HAP-1 (cell line): ENCODE results near the gene WDR27.
"Not testable (repeated sequence)": the region's sequence is repeated elsewhere in the genome, so short reads cannot be mapped to it uniquely, and the experiment has no call there.

Experiments
- DNase-seq, 2 experiments: peaks; one replicate each; pipeline ENCODE4 v3.0.0-alpha.2; 2016 to 2020; ENCODE audit warnings: low spot score in 2 of 2
- H3K27me3 ChIP-seq: fragments of 250-450 bp; sonication (Bioruptor Pico); 2 replicates; pipeline ENCODE4 v1.5.1; 2020; ENCODE audit warnings: low read depth, mild to moderate bottlenecking, moderate library complexity
- H3K36me3 ChIP-seq: fragments of 250-450 bp; sonication (Bioruptor Pico); replicated peaks from 2 replicates; pipeline ENCODE4 v1.5.1; 2020; ENCODE audit warnings: mild to moderate bottlenecking
- H3K4me1 ChIP-seq: fragments of 250-450 bp; sonication (Bioruptor Pico); 2 replicates; pipeline ENCODE4 v1.5.1; 2020; ENCODE audit warnings: mild to moderate bottlenecking
- H3K4me3 ChIP-seq: fragments of 250-450 bp; sonication (Bioruptor Pico); 2 replicates; pipeline ENCODE4 v1.5.1; 2020; ENCODE audit warnings: mild to moderate bottlenecking, moderate library complexity
- H3K9me3 ChIP-seq: fragments of 250-450 bp; sonication (Bioruptor Pico); 2 replicates; pipeline ENCODE4 v1.5.1; 2020; ENCODE audit warnings: mild to moderate bottlenecking, moderate library complexity
- in situ Hi-C: fragments of 300-500 bp; cut with MboI; formaldehyde crosslinking; loops from 3 replicates; pipeline ENCODE4 v1.14.3; 2020; ENCODE audit warnings: low sequenced_read_pairs, inconsistent platforms, mixed read lengths

Gene WDR27

DNA sequence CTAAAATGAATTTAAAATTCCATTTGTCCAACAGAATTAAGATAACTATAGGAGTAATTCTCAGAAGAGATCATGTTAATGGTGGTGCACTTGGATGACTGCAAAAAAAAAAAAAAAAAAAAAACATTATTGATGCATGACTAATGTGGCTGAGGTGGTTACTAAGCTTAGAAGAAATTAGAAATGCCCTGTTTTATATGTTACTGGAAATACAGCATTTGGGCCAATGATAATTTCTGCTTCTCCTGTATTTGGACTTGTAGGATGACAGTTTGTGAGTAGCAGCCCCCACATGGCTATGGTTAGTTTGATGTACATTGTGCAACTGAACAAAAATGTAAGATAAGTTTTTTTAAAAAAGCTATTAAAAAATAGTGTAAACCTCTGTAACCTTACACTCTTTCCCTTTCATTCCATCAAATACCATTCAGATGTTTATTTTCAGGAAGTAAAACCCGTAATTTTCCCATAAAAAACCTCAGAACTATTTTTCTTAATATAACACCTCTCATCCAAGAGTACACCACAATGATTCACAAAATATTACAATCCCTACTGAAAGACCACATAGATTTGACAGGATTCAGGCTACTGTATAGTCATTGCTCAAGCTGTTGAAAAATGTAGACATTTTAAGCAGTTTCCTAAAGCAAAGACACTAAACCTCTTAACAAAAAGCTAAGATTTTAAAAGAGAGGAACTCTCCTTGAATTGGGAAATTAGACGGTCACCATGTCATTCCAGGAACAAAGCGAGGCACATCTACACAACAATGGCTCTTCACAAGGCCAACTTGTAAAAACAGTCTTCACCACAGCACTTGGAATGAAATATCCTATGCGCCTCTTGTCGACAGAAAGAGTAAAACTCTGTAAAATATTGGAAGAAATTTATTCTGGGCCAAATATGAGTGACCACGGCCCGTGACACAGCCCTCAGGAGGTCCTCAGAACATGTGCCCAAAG, 83.0 kb downstream of the WDR27 start:
- H3K9me3 ChIP-seq = no peaks in the 10 kb centered on the region
- in situ Hi-C loops = no loop called here
- peak; percentile 63 to 96 for DNase-seq
- peaks cover 25% of the 10 kb centered on the region for H3K4me1 ChIP-seq
- H3K4me3 ChIP-seq = no peak overlapping the region
- H3K27me3 ChIP-seq = no peaks in the 10 kb centered on the region
- no peaks in the 10 kb centered on the region for H3K36me3 ChIP-seq

- Histone ChIP-seq H3K4me1 (peaks cover 25% of the 10 kb centered on the region), H3K9me3 (no peaks in the 10 kb centered on the region), H3K36me3 (no peaks in the 10 kb centered on the region), H3K4me3 (no peak overlapping the region), H3K27me3 (no peaks in the 10 kb centered on the region)
- no peak for DNase-seq
- in situ Hi-C loops = no loop called here
Measured at GRCh38 chr6:169617562-169617961, 84.3 kb downstream of the WDR27 start.

DNA sequence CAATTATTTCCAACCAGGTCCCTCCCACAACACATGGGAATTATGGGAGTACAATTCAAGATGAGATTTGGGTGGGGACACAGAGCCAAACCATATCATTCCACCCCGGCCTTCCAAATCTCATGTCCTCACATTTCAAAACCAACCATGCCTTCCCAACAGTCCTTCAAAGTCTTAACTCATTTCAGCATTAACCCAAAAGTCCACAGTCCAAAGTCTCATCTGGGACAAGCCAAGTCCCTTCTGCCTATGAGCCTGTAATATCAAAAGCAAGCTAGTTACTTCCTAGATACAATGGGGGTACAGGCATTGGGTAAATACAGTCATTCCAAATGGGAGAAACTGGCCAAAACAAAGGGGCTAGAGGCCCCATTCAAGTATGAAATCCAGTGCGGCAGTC, 93.2 kb downstream of the WDR27 start:
- DNase-seq, in situ Hi-C loops, H3K36me3 ChIP-seq, H3K4me3 ChIP-seq, H3K4me1 ChIP-seq, H3K9me3 ChIP-seq, H3K27me3 ChIP-seq: not testable (repeated sequence)

DNA sequence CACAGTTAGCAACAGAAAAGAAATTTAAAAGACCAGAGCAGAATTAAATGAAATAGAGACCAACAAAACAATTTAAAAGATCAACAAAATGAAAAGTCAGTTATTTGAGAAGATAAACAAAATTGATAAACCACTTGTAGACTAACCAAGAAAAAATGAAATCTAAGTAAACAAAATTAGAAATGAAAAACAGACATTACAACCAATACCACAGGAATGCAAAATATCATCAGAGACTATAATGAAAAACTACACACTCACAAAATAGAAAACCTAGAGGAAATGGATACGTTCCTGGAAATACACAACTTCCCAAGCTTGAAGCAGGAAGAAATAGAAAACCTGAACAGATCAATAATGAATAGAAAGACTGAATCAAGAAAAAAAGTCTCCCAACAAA, 97.8 kb downstream of the WDR27 start:
- in situ Hi-C loops = no loop called here
- DNase-seq = no peak

DNA sequence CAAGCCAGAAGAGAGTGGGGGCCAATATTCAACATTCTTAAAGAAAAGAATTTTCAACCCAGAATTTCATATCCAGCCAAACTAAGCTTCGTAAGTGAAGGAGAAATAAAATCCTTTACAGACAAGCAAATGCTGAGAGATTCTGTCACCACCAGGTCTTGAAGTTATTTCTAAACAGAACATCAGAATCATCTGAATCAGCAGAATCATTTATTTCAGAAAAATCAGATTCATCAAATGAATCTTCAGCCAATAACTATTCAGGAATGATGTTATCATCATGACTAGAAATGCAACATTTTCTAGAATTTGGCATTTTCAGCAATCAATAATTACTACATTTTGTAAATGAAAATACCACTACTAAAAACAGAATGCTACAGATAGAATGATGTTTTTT, 100.7 kb downstream of the WDR27 start:
- H3K36me3 ChIP-seq, DNase-seq, H3K4me1 ChIP-seq, H3K27me3 ChIP-seq, in situ Hi-C loops, H3K4me3 ChIP-seq, H3K9me3 ChIP-seq: not testable (repeated sequence)

More for the DNA sequence above, 97.8 kb downstream of the WDR27 start:
- H3K4me1 ChIP-seq = no peaks in the 10 kb centered on the region
- no peaks in the 10 kb centered on the region for H3K9me3 ChIP-seq
- no peaks in the 10 kb centered on the region for H3K27me3 ChIP-seq
- no peaks in the 10 kb centered on the region for H3K36me3 ChIP-seq
- no peak overlapping the region for H3K4me3 ChIP-seq

GRCh38 chr6:169592558-169592957, 109.3 kb downstream of the WDR27 start:
- H3K9me3 ChIP-seq = no peaks in the 10 kb centered on the region
- H3K4me3 ChIP-seq = no peak overlapping the region
- in situ Hi-C loops = no loop called here
- H3K4me1 ChIP-seq = no peaks in the 10 kb centered on the region
- H3K36me3 ChIP-seq = no peaks in the 10 kb centered on the region
- DNase-seq = no peak
- H3K27me3 ChIP-seq = no peaks in the 10 kb centered on the region

DNA sequence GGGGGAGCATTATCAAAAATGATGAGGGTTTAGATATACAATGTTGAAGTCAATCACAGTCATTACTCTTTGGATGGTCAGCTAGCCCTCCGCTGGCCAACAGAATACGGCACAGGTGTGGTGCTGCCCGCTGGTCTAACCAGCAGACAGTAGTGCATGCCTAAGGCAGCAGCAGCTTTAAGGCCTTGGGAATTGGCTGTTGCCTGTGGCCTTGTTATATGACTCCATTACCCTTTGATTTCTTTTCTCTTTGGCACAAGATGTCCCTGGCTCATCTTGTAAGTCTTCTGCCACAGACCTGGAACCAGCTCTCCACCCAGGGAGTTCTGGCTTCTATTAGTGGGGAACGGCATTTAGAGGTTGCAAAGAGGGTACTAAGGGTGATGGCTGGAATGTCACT, 110.2 kb downstream of the WDR27 start:
- Histone ChIP-seq H3K9me3 (no peaks in the 10 kb centered on the region), H3K4me1 (no peaks in the 10 kb centered on the region), H3K4me3 (no peak overlapping the region), H3K36me3 (no peaks in the 10 kb centered on the region), H3K27me3 (no peaks in the 10 kb centered on the region)
- in situ Hi-C loops = no loop called here
- DNase-seq = no peak

GRCh38 chr6:169590376-169590939, 111.4 kb downstream of the WDR27 start:
- H3K36me3 ChIP-seq = no peaks in the 10 kb centered on the region
- H3K4me3 ChIP-seq = no peak overlapping the region
- H3K27me3 ChIP-seq = no peaks in the 10 kb centered on the region
- in situ Hi-C loops = no loop called here
- DNase-seq = no peak
- H3K4me1 ChIP-seq = no peaks in the 10 kb centered on the region
- no peaks in the 10 kb centered on the region for H3K9me3 ChIP-seq

- in situ Hi-C loops = no loop called here
Measured at GRCh38 chr6:169589699-169590257, 112.1 kb downstream of the WDR27 start.

DNA sequence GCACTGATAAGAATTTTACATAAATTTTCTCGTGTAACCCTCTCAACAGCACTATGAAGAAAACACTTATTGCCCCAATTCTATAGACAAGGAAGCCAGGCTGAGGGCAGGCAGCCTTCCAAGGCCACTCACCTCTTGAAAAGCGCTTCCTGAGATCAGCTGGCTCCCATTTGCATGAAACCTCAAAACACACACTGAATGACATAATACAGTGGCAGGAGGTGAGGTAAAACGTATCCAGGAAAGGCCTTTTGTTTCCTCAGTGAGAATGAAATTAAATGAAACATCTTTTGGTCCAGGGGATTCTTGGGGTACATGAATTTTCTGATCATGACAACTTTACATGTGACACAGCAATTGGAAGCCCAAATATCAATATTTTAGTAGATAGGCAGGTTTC, 112.5 kb downstream of the WDR27 start:
- no peak overlapping the region for H3K4me3 ChIP-seq
- no peaks in the 10 kb centered on the region for H3K27me3 ChIP-seq
- no peaks in the 10 kb centered on the region for H3K9me3 ChIP-seq
- no peak for DNase-seq
- no peaks in the 10 kb centered on the region for H3K4me1 ChIP-seq
- no peaks in the 10 kb centered on the region for H3K36me3 ChIP-seq
- in situ Hi-C loops = no loop called here

More at GRCh38 chr6:169589699-169590257, 112.1 kb downstream of the WDR27 start:
- Histone ChIP-seq H3K4me3 (no peak overlapping the region), H3K27me3 (no peaks in the 10 kb centered on the region), H3K9me3 (no peaks in the 10 kb centered on the region), H3K4me1 (no peaks in the 10 kb centered on the region), H3K36me3 (no peaks in the 10 kb centered on the region)
- no peak for DNase-seq

- in situ Hi-C loops = no loop called here
- no peaks in the 10 kb centered on the region for H3K36me3 ChIP-seq
Measured at GRCh38 chr6:169587975-169588374, 113.9 kb downstream of the WDR27 start.

DNA sequence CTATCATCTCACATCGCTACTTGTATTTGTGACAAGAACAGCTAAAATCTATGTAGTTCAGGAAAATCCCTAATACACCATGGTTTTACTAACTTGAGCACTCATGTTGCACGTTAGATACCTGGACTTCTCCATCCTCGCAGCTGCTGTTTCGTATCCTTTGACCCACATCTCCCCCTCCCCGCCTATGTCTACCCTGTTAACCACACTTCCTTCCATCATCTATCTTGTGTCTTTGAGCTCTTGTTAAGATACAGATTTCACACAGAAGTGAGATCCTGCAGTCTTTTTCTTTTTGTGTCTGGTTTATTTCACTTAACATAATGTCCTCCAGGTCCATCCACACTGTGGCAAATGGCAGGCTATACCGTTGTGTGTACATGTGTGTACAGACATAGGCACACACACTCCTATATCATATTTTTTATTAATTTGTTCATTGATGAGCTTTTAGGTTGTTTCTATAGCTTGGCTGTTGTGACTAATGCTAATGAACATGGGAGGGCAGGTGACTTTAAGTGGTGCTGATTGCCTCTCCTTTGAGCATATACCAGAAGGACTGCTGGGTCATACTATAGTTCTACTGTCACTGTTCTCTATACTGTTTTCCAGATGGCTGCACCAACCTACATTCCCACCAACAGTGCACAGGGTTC, 117.8 kb downstream of the WDR27 start:
- H3K4me3 ChIP-seq = no peak overlapping the region
- no peaks in the 10 kb centered on the region for H3K9me3 ChIP-seq
- H3K4me1 ChIP-seq = no peaks in the 10 kb centered on the region
- H3K27me3 ChIP-seq = no peaks in the 10 kb centered on the region
- in situ Hi-C loops = no loop called here
- H3K36me3 ChIP-seq = no peaks in the 10 kb centered on the region
- no peak for DNase-seq

More at GRCh38 chr6:169587975-169588374, 113.9 kb downstream of the WDR27 start:
- DNase-seq = no peak
- no peaks in the 10 kb centered on the region for H3K9me3 ChIP-seq
- no peaks in the 10 kb centered on the region for H3K4me1 ChIP-seq
- no peaks in the 10 kb centered on the region for H3K27me3 ChIP-seq
- H3K4me3 ChIP-seq = no peak overlapping the region

DNA sequence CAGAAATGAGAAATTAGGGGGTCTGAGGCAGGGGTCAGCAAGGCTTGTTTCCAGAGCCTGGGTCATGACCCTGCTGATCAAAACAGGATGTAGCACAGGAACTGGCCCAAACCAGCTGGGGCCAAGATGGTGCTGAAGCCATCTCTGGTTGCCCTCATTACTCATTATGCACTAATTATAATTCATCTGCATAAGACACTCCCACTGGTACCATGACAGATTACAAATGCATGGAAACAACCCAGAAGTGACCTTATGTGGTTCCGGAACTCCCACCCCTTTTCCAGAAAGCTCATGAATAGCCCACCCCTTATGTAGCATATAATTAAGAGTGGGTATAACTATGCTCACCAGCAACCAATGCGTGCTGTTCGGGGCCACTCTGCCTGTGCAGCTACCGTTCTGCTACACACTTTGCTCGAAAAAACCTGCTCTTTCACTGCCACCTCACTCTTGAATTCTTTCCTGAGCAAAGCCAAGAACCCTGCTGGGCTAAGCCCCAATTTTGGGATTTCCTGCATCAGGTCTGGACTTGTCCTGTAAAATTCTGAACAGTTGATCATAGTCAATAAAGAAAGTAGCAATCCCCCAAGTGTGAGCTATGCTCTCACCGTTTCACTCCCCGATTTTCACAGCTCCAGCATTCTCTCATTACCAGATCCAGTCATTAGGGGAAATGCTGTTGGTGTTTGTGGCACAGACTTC, 122.3 kb downstream of the WDR27 start:
- in situ Hi-C loops = no loop called here
- DNase-seq = no peak
- Histone ChIP-seq H3K9me3 (no peaks in the 10 kb centered on the region), H3K27me3 (no peaks in the 10 kb centered on the region), H3K4me1 (no peaks in the 10 kb centered on the region), H3K36me3 (no peaks in the 10 kb centered on the region), H3K4me3 (no peak overlapping the region)
